ENCODE results near the gene AHNAK.

Gene AHNAK

DNA sequence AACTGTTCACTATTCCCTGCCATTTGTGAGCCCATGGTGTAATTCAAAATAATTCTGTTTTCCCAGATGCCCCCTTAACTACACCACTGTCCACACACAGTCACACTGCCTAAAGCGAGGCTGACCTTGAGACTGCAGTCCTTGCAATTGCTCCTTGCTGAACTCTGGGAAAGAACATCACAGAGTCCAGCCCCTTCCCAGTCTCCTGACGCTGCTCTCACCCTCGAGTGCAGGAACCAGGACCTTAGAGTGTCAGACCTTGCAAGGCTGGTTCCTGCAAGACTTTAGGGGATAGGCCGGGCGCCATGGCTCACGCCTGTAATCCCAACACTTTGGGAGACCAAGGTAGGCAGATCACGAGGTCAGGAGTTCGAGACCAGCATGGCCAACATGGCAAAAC, 33.6 kb downstream of the AHNAK start:
- Histone ChIP-seq H2AFZ (ENCODE audit: low read depth, low read length, severe bottlenecking) (no peak overlapping the region), H4K20me1 (ENCODE audit: low read depth, low read length) (no peaks in the 10 kb centered on the region)
- no peak for TF ChIP-seq EZH2phosphoT487 (conservative IDR thresholded peaks at IDR 0.05; ENCODE audit: low read length)
- TF ChIP-seq, protein P1, sequence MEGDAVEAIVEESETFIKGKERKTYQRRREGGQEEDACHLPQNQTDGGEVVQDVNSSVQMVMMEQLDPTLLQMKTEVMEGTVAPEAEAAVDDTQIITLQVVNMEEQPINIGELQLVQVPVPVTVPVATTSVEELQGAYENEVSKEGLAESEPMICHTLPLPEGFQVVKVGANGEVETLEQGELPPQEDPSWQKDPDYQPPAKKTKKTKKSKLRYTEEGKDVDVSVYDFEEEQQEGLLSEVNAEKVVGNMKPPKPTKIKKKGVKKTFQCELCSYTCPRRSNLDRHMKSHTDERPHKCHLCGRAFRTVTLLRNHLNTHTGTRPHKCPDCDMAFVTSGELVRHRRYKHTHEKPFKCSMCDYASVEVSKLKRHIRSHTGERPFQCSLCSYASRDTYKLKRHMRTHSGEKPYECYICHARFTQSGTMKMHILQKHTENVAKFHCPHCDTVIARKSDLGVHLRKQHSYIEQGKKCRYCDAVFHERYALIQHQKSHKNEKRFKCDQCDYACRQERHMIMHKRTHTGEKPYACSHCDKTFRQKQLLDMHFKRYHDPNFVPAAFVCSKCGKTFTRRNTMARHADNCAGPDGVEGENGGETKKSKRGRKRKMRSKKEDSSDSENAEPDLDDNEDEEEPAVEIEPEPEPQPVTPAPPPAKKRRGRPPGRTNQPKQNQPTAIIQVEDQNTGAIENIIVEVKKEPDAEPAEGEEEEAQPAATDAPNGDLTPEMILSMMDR (IDR thresholded peaks at IDR 0.05; ENCODE audit: insufficient read depth, low read length, poor library complexity, severe bottlenecking): no peak

DNA sequence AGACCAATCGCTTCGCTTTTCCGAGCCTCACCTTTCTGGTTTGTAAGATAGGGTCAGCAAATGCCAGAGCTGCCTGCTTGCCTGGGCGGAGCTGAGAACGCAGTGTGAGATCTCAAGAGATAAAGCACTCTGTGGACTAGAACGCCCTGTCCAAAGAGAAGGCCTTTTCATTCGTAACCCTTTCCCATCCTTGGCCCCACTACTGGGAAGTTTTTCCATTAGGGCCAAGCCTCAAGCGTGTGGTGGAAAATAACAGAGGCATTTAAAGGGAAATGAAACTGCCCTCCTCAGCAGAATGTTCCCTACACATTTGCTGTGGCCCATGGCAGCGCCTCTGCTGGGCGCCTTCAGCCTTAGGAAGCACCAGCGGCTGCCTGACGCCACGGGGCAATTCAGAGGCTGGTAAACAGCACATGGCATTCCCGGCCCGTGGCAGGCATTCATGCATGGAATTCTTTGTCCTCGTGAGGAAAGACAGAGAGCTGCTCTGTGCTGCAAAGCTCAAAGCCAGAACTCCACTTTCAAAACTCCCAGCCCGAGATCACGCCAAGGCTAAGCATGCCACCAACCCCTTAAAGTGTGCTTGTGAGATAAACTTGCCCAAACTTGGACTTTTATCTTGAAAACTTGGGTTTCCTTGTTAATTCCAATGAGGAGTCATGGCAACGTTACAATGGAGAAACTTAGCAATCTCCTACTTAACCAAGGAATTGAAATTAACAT, 38.1 kb downstream of the AHNAK start:
- no peaks in the 10 kb centered on the region for H4K20me1 ChIP-seq (ENCODE audit: low read depth, low read length)
- H3K4me3 ChIP-seq (ENCODE audit: insufficient read depth, low read length, poor library complexity, severe bottlenecking): no peak overlapping the region
- no peaks in the 10 kb centered on the region for H3K9me2 ChIP-seq (replicated peaks; ENCODE audit: insufficient read depth, low read length)
- H3K9ac ChIP-seq (ENCODE audit: low read length): no peak overlapping the region
- H3F3A ChIP-seq (ENCODE audit: insufficient read depth): no peaks in the 10 kb centered on the region
- no peaks in the 10 kb centered on the region for H3K79me2 ChIP-seq (ENCODE audit: insufficient read depth, low read length)
- no peaks in the 10 kb centered on the region for H3K27me3 ChIP-seq (ENCODE audit: low read length)
- no peaks in the 10 kb centered on the region for H3K36me3 ChIP-seq (ENCODE audit: low read length)
- no peak overlapping the region for H3K27ac ChIP-seq (ENCODE audit: low read depth, low read length)
- H3K4me2 ChIP-seq (ENCODE audit: low read depth, low read length, poor library complexity, severe bottlenecking): no peak overlapping the region
- H2AFZ ChIP-seq (ENCODE audit: low read depth, low read length, severe bottlenecking): no peak overlapping the region
- TF ChIP-seq, protein P1 (IDR thresholded peaks at IDR 0.05; ENCODE audit: insufficient read depth, low read length, poor library complexity, severe bottlenecking): no peak
- H3K9me3 ChIP-seq (ENCODE audit: insufficient read depth, low read length): no peaks in the 10 kb centered on the region

More for the DNA sequence above, 33.6 kb downstream of the AHNAK start:
- Histone ChIP-seq H3K36me3 (ENCODE audit: low read length) (no peaks in the 10 kb centered on the region), H3K9me3 (ENCODE audit: insufficient read depth, low read length) (no peaks in the 10 kb centered on the region), H3K4me2 (ENCODE audit: low read depth, low read length, poor library complexity, severe bottlenecking) (no peak overlapping the region), H3K9me2 (replicated peaks; ENCODE audit: insufficient read depth, low read length) (no peaks in the 10 kb centered on the region), H3K79me2 (ENCODE audit: insufficient read depth, low read length) (no peaks in the 10 kb centered on the region), H3K27ac (ENCODE audit: low read depth, low read length) (no peak overlapping the region), H3K9ac (ENCODE audit: low read length) (no peak overlapping the region), H3F3A (ENCODE audit: insufficient read depth) (no peaks in the 10 kb centered on the region), H3K27me3 (ENCODE audit: low read length) (no peaks in the 10 kb centered on the region), H3K4me3 (ENCODE audit: insufficient read depth, low read length, poor library complexity, severe bottlenecking) (no peak overlapping the region)

DNA sequence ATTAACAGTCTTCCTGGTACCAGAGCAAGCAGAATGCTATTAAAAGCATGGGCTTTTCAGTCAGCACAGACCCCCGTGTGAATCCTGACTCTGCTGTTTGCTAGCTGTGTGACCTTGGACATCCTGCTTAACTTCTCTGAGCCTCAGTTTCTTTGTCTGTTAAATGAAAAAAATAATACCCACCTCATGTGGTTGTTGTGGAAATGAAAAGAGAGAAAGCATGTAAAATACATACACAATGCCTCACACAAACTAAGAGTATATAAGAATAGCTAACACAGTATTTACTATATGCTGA, 39.5 kb downstream of the AHNAK start:
- Histone ChIP-seq H3K9me2 (replicated peaks; ENCODE audit: insufficient read depth, low read length) (no peaks in the 10 kb centered on the region), H3K9me3 (ENCODE audit: insufficient read depth, low read length) (no peaks in the 10 kb centered on the region), H4K20me1 (ENCODE audit: low read depth, low read length) (no peaks in the 10 kb centered on the region), H3K27me3 (ENCODE audit: low read length) (no peaks in the 10 kb centered on the region), H3K79me2 (ENCODE audit: insufficient read depth, low read length) (no peaks in the 10 kb centered on the region), H3K27ac (ENCODE audit: low read depth, low read length) (no peak overlapping the region), H3K4me3 (ENCODE audit: insufficient read depth, low read length, poor library complexity, severe bottlenecking) (no peak overlapping the region), H3K36me3 (ENCODE audit: low read length) (no peaks in the 10 kb centered on the region), H3K9ac (ENCODE audit: low read length) (no peak overlapping the region), H3K4me2 (ENCODE audit: low read depth, low read length, poor library complexity, severe bottlenecking) (no peak overlapping the region), H3F3A (ENCODE audit: insufficient read depth) (no peaks in the 10 kb centered on the region), H2AFZ (ENCODE audit: low read depth, low read length, severe bottlenecking) (no peak overlapping the region)
- TF ChIP-seq, protein P1 (IDR thresholded peaks at IDR 0.05; ENCODE audit: insufficient read depth, low read length, poor library complexity, severe bottlenecking): no peak
- TF ChIP-seq EZH2phosphoT487 (conservative IDR thresholded peaks at IDR 0.05; ENCODE audit: low read length): no peak
